SK-N-DZ (cell line): ENCODE data around the gene STAM2. TPM values are rescaled to one million over a fixed set of nuclear protein-coding genes. Genes with fewer than 3 reads are reported as not detected.
"Not testable (repeated sequence)": the region's sequence is repeated elsewhere in the genome, so short reads cannot be mapped to it uniquely, and the experiment has no call there.

Source experiments
- DNase-seq: peaks from one replicate; pipeline ENCODE4 v3.0.0-alpha.2; 2015; ENCODE audit warnings: low spot score
- polyA plus RNA-seq, 2 experiments: library from polyadenylated mRNA; depleted of rRNA; stranded (reverse); fragments of >200 nt; gene quantifications; 2 replicates each; pipeline ENCODE4 v1.2.3, GENCODE V29; 2014

The STAM2 gene
- polyA plus RNA-seq (2014; cell fraction: cytosol; rRNA removed) = 8.2 and 18.5 TPM in 2 replicates
- polyA plus RNA-seq (2014; cell fraction: nucleus; rRNA removed) = 21.9 and 23.3 TPM in 2 replicates

- DNase-seq = peak; percentile 92
Observed at GRCh38 chr2:152175368-152176112, at the start of gene STAM2. STAM2 (minus strand) TSS chr2:152175763; CDS start chr2:152175642, 121 bp downstream.

- DNase-seq = no peak
Observed at GRCh38 chr2:152223977-152224376, 48.4 kb upstream of the STAM2 start.

GRCh38 chr2:152222975-152223637, 47.5 kb upstream of the STAM2 start:
- DNase-seq = no peak

GRCh38 chr2:152221839-152222238, 46.3 kb upstream of the STAM2 start:
- DNase-seq = no peak

GRCh38 chr2:152219077-152219828, 43.7 kb upstream of the STAM2 start:
- DNase-seq = no peak

- DNase-seq = no peak
Observed at GRCh38 chr2:152201466-152201830, 25.9 kb upstream of the STAM2 start.

- DNase-seq = peak; percentile 46
Observed at GRCh38 chr2:152200565-152201465, 25.3 kb upstream of the STAM2 start.

GRCh38 chr2:152200101-152200500, 24.5 kb upstream of the STAM2 start:
- no peak for DNase-seq

- no peak for DNase-seq
Observed at GRCh38 chr2:152198499-152198898, 22.9 kb upstream of the STAM2 start.

- DNase-seq = not testable (repeated sequence)
Observed at GRCh38 chr2:152197508-152198284, 22.1 kb upstream of the STAM2 start.

GRCh38 chr2:152189622-152190495, 14.3 kb upstream of the STAM2 start:
- DNase-seq = peak; percentile 59

GRCh38 chr2:152186808-152187207, 11.2 kb upstream of the STAM2 start:
- not testable (repeated sequence) for DNase-seq

GRCh38 chr2:152186262-152186661, 10.7 kb upstream of the STAM2 start:
- DNase-seq = no peak

- DNase-seq = no peak
Observed at GRCh38 chr2:152183401-152184073, 8.0 kb upstream of the STAM2 start.

- not testable (repeated sequence) for DNase-seq
Observed at GRCh38 chr2:152177667-152178066, 2.1 kb upstream of the STAM2 start.

GRCh38 chr2:152176113-152176714, 651 bp upstream of the STAM2 start:
- no peak for DNase-seq

- DNase-seq = no peak
Observed at GRCh38 chr2:152175012-152175367, 573 bp downstream of the STAM2 start.

- no peak for DNase-seq
Observed at GRCh38 chr2:152174574-152174973, 989 bp downstream of the STAM2 start.
